Liver (tissue), 9 donors: ENCODE results near the gene SRSF5. TPM values are rescaled to one million over a fixed set of nuclear protein-coding genes. Genes with fewer than 3 reads are reported as not detected.
"Not testable (repeated sequence)": the region's sequence is repeated elsewhere in the genome, so short reads cannot be mapped to it uniquely, and the experiment has no call there.

Source experiments
- DNase-seq: peaks from one replicate; pipeline ENCODE4 v3.0.0-alpha.2; 2017; ENCODE audit warnings: low spot score
- H3K27ac ChIP-seq, 2 donors: one replicate each; pipeline ENCODE4 v1.7.0; 2013; ENCODE audit warnings: inconsistent platforms in 2 of 2, low read length in 2 of 2, control low read depth in 1 of 2, low read depth in 1 of 2, mild to moderate bottlenecking in 1 of 2
- H3K27me3 ChIP-seq, 4 donors: one replicate each; pipeline versions ENCODE4 v1.6.1 to v1.7.0; 2013; ENCODE audit warnings: low read length in 3 of 4, inconsistent platforms in 1 of 4, mild to moderate bottlenecking in 1 of 4, moderate library complexity in 1 of 4; ENCODE audit not compliant: control insufficient read depth in 4 of 4, insufficient read depth in 4 of 4
- H3K36me3 ChIP-seq, 4 donors: one replicate each; pipeline versions ENCODE4 v1.6.1 to v1.7.0; 2013; ENCODE audit warnings: low read length in 3 of 4, mild to moderate bottlenecking in 3 of 4, low read depth in 1 of 4, moderate library complexity in 1 of 4; ENCODE audit not compliant: control insufficient read depth in 4 of 4, insufficient read depth in 3 of 4
- H3K4me1 ChIP-seq, 4 donors: one replicate each; pipeline versions ENCODE4 v1.6.1 to v1.7.0; 2013; ENCODE audit warnings: low read length in 3 of 4, mild to moderate bottlenecking in 3 of 4, moderate library complexity in 1 of 4; ENCODE audit not compliant: control insufficient read depth in 4 of 4, insufficient read depth in 4 of 4
- H3K4me3 ChIP-seq, 3 donors: one replicate each; pipeline versions ENCODE4 v1.6.1 to v1.7.0; 2013; ENCODE audit warnings: low read length in 3 of 3, control low read depth in 1 of 3, low read depth in 1 of 3, mild to moderate bottlenecking in 1 of 3
- H3K9ac ChIP-seq, 2 donors: one replicate each; pipeline ENCODE4 v1.7.0; 2013; ENCODE audit warnings: low read length in 2 of 2, mild to moderate bottlenecking in 2 of 2, moderate library complexity in 2 of 2, control low read depth in 1 of 2, low read depth in 1 of 2
- H3K9me3 ChIP-seq, 4 donors: one replicate each; pipeline versions ENCODE4 v1.6.1 to v1.7.0; 2013; ENCODE audit warnings: low read length in 3 of 4; ENCODE audit not compliant: control insufficient read depth in 4 of 4
- CTCF ChIP-seq: fragments of 150-350 bp; IDR thresholded peaks from 2 replicates; pipeline ENCODE4 v1.5.1; 2017; ENCODE audit warnings: improper control_type of control experiment, low read depth, low read length; ENCODE audit not compliant: missing input control
- EGR1 ChIP-seq, 2 donors: IDR thresholded peaks; 2 replicates each; pipeline ENCODE4 v1.6.1; 2016 to 2018; ENCODE audit warnings: antibody characterized with exemption in 2 of 2, low read depth in 2 of 2
- GABPA ChIP-seq, 2 donors: IDR thresholded peaks in 1 of 2; conservative IDR thresholded peaks in 1 of 2; 2 replicates each; pipeline ENCODE4 v1.6.1; 2016; ENCODE audit warnings: antibody characterized with exemption in 2 of 2, mild to moderate bottlenecking in 1 of 2, moderate library complexity in 1 of 2
- NR2F2 ChIP-seq: IDR thresholded peaks from 2 replicates; pipeline ENCODE4 v1.6.1; 2016; ENCODE audit warnings: antibody characterized with exemption
- RAD21 ChIP-seq, 2 donors: IDR thresholded peaks; 2 replicates each; pipeline ENCODE4 v1.6.1; 2016; ENCODE audit warnings: antibody characterized with exemption in 2 of 2, mild to moderate bottlenecking in 2 of 2
- REST ChIP-seq: IDR thresholded peaks from 2 replicates; pipeline ENCODE4 v1.6.1; 2016; ENCODE audit warnings: antibody characterized with exemption, mild to moderate bottlenecking
- TAF1 ChIP-seq: conservative IDR thresholded peaks from 2 replicates; pipeline ENCODE4 v1.6.1; 2016; ENCODE audit warnings: antibody characterized with exemption, mild to moderate bottlenecking
- WGBS: extraction: QIAGEN DNeasy Blood & Tissue Kit; methylation state at CpG from one replicate; pipeline ENCODE4 v1.1.7; 2013; 5-methylcytosine and 5-hydroxymethylcytosine counted together
- polyA plus RNA-seq, 2 donors: library from polyadenylated mRNA; stranded (reverse) in 1 of 2; unstranded in 1 of 2; fragments of 200-250 nt in 1 of 2; fragments of >200 nt in 1 of 2; fragmentation: Nextera tagmentation in 1 of 2; extraction: Ambion mirVana in 1 of 2; gene quantifications; one replicate each; pipeline versions ENCODE4 v1.2.1 to v1.2.3, GENCODE V29; 2013 to 2015
- total RNA-seq, 2 donors: library from RNA; depleted of rRNA; stranded (reverse); fragments of >200 nt; gene quantifications; one replicate each; pipeline ENCODE4 v1.2.3, GENCODE V29; 2014
- donor health status: healthy.
- donor health status: healthy.
- donor health status: healthy.
- donor health status: healthy.
- donor health status: healthy.

SRSF5 gene
- total and polyA plus RNA-seq, 4 donors: 74.4 to 254 (median 148) TPM

DNA sequence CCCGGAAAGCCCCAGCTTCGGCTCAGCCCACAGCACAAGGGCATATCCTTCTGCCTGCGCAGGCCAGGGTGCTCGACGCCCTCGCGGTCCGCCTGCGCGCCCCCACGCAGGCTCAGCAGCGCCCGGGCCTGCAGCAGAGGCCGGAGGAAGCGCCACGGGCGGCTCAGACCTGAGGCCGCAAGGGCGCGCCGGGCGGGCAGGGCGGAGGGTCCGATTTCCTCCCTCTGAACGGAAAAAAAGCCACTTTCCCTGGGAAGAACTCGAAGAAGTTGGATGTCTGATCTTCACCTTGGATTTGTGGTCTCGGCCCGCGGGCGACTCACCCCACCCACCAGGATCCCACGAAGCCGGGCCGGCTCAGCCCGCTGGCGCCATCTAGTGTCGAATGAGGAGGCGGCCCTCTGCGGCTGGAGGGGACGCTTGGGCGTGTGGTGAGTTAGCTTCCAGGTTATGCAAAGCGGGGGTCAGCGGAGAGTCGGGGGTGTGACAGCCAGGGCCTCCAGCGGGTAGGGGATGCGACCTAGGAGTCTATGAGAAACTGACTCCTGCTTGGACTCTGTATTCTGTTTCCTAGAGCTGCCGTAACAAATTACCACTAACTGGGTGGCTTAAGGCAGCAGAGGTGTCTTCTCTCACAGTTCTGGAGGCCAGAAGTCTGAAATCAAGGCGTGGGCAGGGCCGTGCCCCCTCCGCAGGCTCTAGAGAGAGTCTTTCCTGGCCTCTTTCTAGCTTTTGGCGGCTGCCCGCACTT is 40.0 kb upstream of the SRSF5 start:
- Histone ChIP-seq H3K4me1 (peaks cover 4 to 16% (median 8%) of the 10 kb centered on the region in 4 donors), H3K27ac (peak overlapping the region in 1 of 2 donors; percentile 38), H3K9me3 (no peaks in the 10 kb centered on the region), H3K9ac (peak overlapping the region; percentile 59 to 72), H3K27me3 (no peaks in the 10 kb centered on the region), H3K4me3 (peak overlapping the region; percentile 18 to 70 (median 43)), H3K36me3 (no peaks in the 10 kb centered on the region)
- peak; percentile 88 for DNase-seq
- TF ChIP-seq CTCF (peak; percentile 92), RAD21 (IDR thresholded peaks at IDR 0.05) (peak; percentile 96 to 99), GABPA (IDR thresholded peaks at IDR 0.05 in 1 of 2, conservative IDR thresholded peaks at IDR 0.05 in 1 of 2) (no peak), EGR1 (IDR thresholded peaks at IDR 0.05; ENCODE audit: low read depth in 2 of 2) (no peak), NR2F2 (no peak)
- WGBS: 5% methylated on average over 51 of the region's 51 CpGs

GRCh38 chr14:69727860-69728259 is 39.1 kb upstream of the SRSF5 start:
- no peak for DNase-seq
- H3K27me3 ChIP-seq: no peaks in the 10 kb centered on the region
- H3K27ac ChIP-seq: no peak overlapping the region
- H3K9ac ChIP-seq: no peak overlapping the region
- no peaks in the 10 kb centered on the region for H3K9me3 ChIP-seq
- no peak for TF ChIP-seq REST
- TF ChIP-seq TAF1: no peak
- TF ChIP-seq EGR1 (IDR thresholded peaks at IDR 0.05; ENCODE audit: low read depth in 2 of 2): no peak
- no peaks in the 10 kb centered on the region for H3K36me3 ChIP-seq
- 89% methylated on average over 4 of the region's 4 CpGs for WGBS
- H3K4me1 ChIP-seq: peaks cover 4 to 16% (median 8%) of the 10 kb centered on the region in 4 donors
- no peak overlapping the region for H3K4me3 ChIP-seq

GRCh38 chr14:69731919-69732598 is 34.9 kb upstream of the SRSF5 start:
- H3K4me1 ChIP-seq, DNase-seq, H3K4me3 ChIP-seq, H3K27me3 ChIP-seq, H3K36me3 ChIP-seq, H3K9ac ChIP-seq, H3K27ac ChIP-seq, H3K9me3 ChIP-seq: not testable (repeated sequence)
- 55% methylated on average over 8 of the region's 8 CpGs for WGBS
